Ectodermal cell (in vitro differentiated cells): ENCODE measurements around the gene VSIR.

Experiments used
- H3K27ac ChIP-seq: 2 replicates; pipeline ENCODE4 v1.7.0; 2013; ENCODE audit warnings: mild to moderate bottlenecking, low read depth, low read length; ENCODE audit not compliant: insufficient read depth, poor library complexity, severe bottlenecking
- H3K27me3 ChIP-seq: 2 replicates; pipeline ENCODE4 v1.7.0; 2013; ENCODE audit warnings: mild to moderate bottlenecking, low read length; ENCODE audit not compliant: insufficient read depth, control insufficient read depth, poor library complexity, severe bottlenecking
- H3K36me3 ChIP-seq: one replicate; pipeline ENCODE4 v1.7.0; 2013; ENCODE audit warnings: low read length; ENCODE audit not compliant: control insufficient read depth, insufficient read depth
- H3K4me1 ChIP-seq: one replicate; pipeline ENCODE4 v1.7.0; 2013; ENCODE audit warnings: low read length; ENCODE audit not compliant: control insufficient read depth, insufficient read depth
- H3K4me3 ChIP-seq: 2 replicates; pipeline ENCODE4 v1.7.0; 2013; ENCODE audit warnings: low read depth, low read length, control low read depth; ENCODE audit not compliant: insufficient read depth
- H3K9me3 ChIP-seq: 2 replicates; pipeline ENCODE4 v1.7.0; 2013; ENCODE audit warnings: mild to moderate bottlenecking, low read length, moderate library complexity; ENCODE audit not compliant: control insufficient read depth
- WGBS, 2 experiments: methylation state at CpG; one replicate each; pipeline ENCODE4 v1.1.7; 2013; ENCODE audit warnings: missing lambda C conversion rate in 2 of 2; 5-methylcytosine and 5-hydroxymethylcytosine counted together

Gene VSIR

GRCh38 chr10:71815515-71816130 lies 42.3 kb upstream of the VSIR start:
- Histone ChIP-seq H3K27me3 (no peaks in the 10 kb centered on the region), H3K9me3 (no peaks in the 10 kb centered on the region), H3K4me1 (peaks cover 6% of the 10 kb centered on the region), H3K27ac (no peak overlapping the region), H3K36me3 (peaks cover 34% of the 10 kb centered on the region), H3K4me3 (no peak overlapping the region)
- WGBS, 2 experiments = 94 to 96% methylated on average over 14 to 15 of the region's 15 CpGs

GRCh38 chr10:71814922-71815411 lies 41.6 kb upstream of the VSIR start:
- Histone ChIP-seq H3K9me3 (no peaks in the 10 kb centered on the region), H3K4me3 (no peak overlapping the region), H3K4me1 (peaks cover 6% of the 10 kb centered on the region), H3K27ac (no peak overlapping the region), H3K36me3 (peaks cover 28% of the 10 kb centered on the region), H3K27me3 (no peaks in the 10 kb centered on the region)
- 91 to 94% methylated on average over 26 of the region's 26 CpGs for WGBS, 2 experiments

- 70 to 74% methylated on average over 11 of the region's 11 CpGs for WGBS, 2 experiments
- Histone ChIP-seq H3K4me1 (peaks cover 6% of the 10 kb centered on the region), H3K4me3 (no peak overlapping the region), H3K36me3 (peaks cover 19% of the 10 kb centered on the region), H3K9me3 (no peaks in the 10 kb centered on the region), H3K27ac (no peak overlapping the region), H3K27me3 (no peaks in the 10 kb centered on the region)
Observed at GRCh38 chr10:71812913-71813590, 39.7 kb upstream of the VSIR start.

GRCh38 chr10:71812016-71812912 lies 38.9 kb upstream of the VSIR start:
- Histone ChIP-seq H3K36me3 (peaks cover 12% of the 10 kb centered on the region), H3K4me3 (no peak overlapping the region), H3K4me1 (peaks cover 6% of the 10 kb centered on the region), H3K27ac (no peak overlapping the region), H3K27me3 (no peaks in the 10 kb centered on the region), H3K9me3 (no peaks in the 10 kb centered on the region)
- 70% methylated on average over 22 of the region's 22 CpGs for WGBS, 2 experiments

- no peak overlapping the region for H3K4me3 ChIP-seq
- peaks cover 4% of the 10 kb centered on the region for H3K36me3 ChIP-seq
- H3K27ac ChIP-seq = no peak overlapping the region
- no peaks in the 10 kb centered on the region for H3K27me3 ChIP-seq
- 91% methylated on average over 19 of the region's 19 CpGs for WGBS, 2 experiments
- H3K4me1 ChIP-seq = peaks cover 6% of the 10 kb centered on the region
- no peaks in the 10 kb centered on the region for H3K9me3 ChIP-seq
Observed at GRCh38 chr10:71811351-71811750, 38.0 kb upstream of the VSIR start.

- no peaks in the 10 kb centered on the region for H3K9me3 ChIP-seq
- WGBS, 2 experiments = 92 to 93% methylated on average over 13 of the region's 13 CpGs
- H3K27me3 ChIP-seq = peaks cover 4% of the 10 kb centered on the region
- H3K36me3 ChIP-seq = no peaks in the 10 kb centered on the region
- peaks cover 6% of the 10 kb centered on the region for H3K4me1 ChIP-seq
- H3K27ac ChIP-seq = no peak overlapping the region
- H3K4me3 ChIP-seq = no peak overlapping the region
Observed at GRCh38 chr10:71810048-71810750, 36.9 kb upstream of the VSIR start.

- no peak overlapping the region for H3K4me3 ChIP-seq
- no peaks in the 10 kb centered on the region for H3K9me3 ChIP-seq
- 95% methylated on average over 25 of the region's 25 CpGs for WGBS, 2 experiments
- no peak overlapping the region for H3K27ac ChIP-seq
- H3K4me1 ChIP-seq = peaks cover 6% of the 10 kb centered on the region
- peaks cover 6% of the 10 kb centered on the region for H3K27me3 ChIP-seq
- H3K36me3 ChIP-seq = no peaks in the 10 kb centered on the region
Observed at GRCh38 chr10:71809628-71810027, 36.3 kb upstream of the VSIR start.

- H3K27ac ChIP-seq = no peak overlapping the region
- H3K4me3 ChIP-seq = no peak overlapping the region
- H3K36me3 ChIP-seq = no peaks in the 10 kb centered on the region
- peaks cover under 1% of the 10 kb centered on the region for H3K4me1 ChIP-seq
- H3K27me3 ChIP-seq = peaks cover 6% of the 10 kb centered on the region
- no peaks in the 10 kb centered on the region for H3K9me3 ChIP-seq
- WGBS, 2 experiments = 93 to 95% methylated on average over 21 of the region's 21 CpGs
Observed at GRCh38 chr10:71807557-71808510, 34.5 kb upstream of the VSIR start.
